Measurements from ENCODE around the gene RYR2. TPM values are rescaled to one million over a fixed set of nuclear protein-coding genes. Genes with fewer than 3 reads are reported as not detected.

Gene RYR2
- total RNA-seq, 2 donors from 2014 or later: 14.2 to 17.1 TPM

- Histone ChIP-seq H3K27ac (no peak overlapping the region), H3K9me3 (no peaks in the 10 kb centered on the region), H3K36me3 (replicated peaks in 1 of 2; ENCODE audit: insufficient read depth in 1 of 2, low read depth in 2 of 2) (no peaks in the 10 kb centered on the region), H3K4me3 (no peak overlapping the region), H3K27me3 (no peaks in the 10 kb centered on the region), H3K4me1 (no peaks in the 10 kb centered on the region)
- TF ChIP-seq, protein P1, sequence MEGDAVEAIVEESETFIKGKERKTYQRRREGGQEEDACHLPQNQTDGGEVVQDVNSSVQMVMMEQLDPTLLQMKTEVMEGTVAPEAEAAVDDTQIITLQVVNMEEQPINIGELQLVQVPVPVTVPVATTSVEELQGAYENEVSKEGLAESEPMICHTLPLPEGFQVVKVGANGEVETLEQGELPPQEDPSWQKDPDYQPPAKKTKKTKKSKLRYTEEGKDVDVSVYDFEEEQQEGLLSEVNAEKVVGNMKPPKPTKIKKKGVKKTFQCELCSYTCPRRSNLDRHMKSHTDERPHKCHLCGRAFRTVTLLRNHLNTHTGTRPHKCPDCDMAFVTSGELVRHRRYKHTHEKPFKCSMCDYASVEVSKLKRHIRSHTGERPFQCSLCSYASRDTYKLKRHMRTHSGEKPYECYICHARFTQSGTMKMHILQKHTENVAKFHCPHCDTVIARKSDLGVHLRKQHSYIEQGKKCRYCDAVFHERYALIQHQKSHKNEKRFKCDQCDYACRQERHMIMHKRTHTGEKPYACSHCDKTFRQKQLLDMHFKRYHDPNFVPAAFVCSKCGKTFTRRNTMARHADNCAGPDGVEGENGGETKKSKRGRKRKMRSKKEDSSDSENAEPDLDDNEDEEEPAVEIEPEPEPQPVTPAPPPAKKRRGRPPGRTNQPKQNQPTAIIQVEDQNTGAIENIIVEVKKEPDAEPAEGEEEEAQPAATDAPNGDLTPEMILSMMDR (IDR thresholded peaks at IDR 0.05): no peak
- TF ChIP-seq POLR2A (IDR thresholded peaks at IDR 0.05): no peak
- ATAC-seq (no peak), DNase-seq (no peak)
- WGBS, 2 donors: 70 to 78% methylated on average over 8 of the region's 8 CpGs
- intact Hi-C loops (cut with DNase I): no loop called here
Observed at GRCh38 chr1:237164406-237165352, 122.7 kb downstream of the RYR2 start.

DNA sequence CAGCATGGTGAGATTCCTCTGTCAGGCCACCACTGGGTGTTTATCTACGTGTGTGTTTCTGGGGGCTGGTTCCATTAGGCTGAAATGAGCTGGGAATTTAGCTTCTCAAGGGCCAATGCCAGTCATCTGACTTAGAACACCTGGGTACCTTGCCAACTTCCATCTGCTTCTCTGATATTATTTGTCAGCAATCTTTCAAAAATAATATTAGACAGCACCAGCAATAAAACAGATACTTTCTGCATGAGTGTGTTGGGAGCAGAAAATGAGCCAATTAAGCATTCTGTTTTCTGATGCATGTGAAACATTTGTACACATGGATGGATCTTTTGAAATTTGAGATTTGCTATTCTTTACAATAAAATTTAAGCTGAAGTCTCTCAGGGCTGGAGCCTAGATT, 124.1 kb downstream of the RYR2 start:
- intact Hi-C loops (cut with DNase I): no loop called here
- WGBS, 2 donors: 25 to 56% methylated on average over 1 of the region's 1 CpG
- TF ChIP-seq, protein P1 (IDR thresholded peaks at IDR 0.05): no peak
- TF ChIP-seq POLR2A (IDR thresholded peaks at IDR 0.05): no peak

DNA sequence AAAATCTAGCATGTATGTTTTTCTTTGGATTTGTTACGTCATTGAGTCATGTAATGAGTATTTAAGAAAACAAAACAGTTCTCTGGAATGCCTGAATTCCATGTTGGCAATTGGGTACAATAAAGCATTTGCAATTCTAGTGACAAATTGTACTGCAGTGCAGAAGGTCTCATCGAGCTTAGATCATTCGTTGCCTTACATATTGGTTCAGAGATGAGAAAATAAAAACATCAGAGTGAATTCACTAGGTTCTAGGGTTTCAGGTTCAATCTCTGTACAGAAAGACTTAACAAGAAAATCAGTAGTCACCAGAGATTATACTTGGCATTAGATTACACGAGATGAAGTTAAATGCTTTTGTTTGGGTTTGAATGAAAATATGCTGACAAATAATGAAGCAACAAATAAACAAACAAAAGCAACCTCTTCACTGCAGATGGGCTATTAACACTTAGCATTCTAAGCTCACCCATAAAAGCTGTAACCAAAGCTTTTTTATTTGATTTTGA, 124.7 kb downstream of the RYR2 start:
- 46 to 51% methylated on average over 4 of the region's 4 CpGs for WGBS, 2 donors
- Histone ChIP-seq H3K9me3 (no peaks in the 10 kb centered on the region), H3K36me3 (replicated peaks in 1 of 2; ENCODE audit: insufficient read depth in 1 of 2, low read depth in 2 of 2) (no peaks in the 10 kb centered on the region), H3K4me3 (no peak overlapping the region), H3K27me3 (no peaks in the 10 kb centered on the region), H3K4me1 (no peaks in the 10 kb centered on the region), H3K27ac (no peak overlapping the region)
- intact Hi-C loops (cut with DNase I): no loop called here
- ATAC-seq (no peak), DNase-seq (no peak)
- TF ChIP-seq, protein P1 (IDR thresholded peaks at IDR 0.05): no peak
- no peak for TF ChIP-seq POLR2A (IDR thresholded peaks at IDR 0.05)

More for the DNA sequence above, 124.1 kb downstream of the RYR2 start:
- Histone ChIP-seq H3K27ac (no peak overlapping the region), H3K4me1 (no peaks in the 10 kb centered on the region), H3K36me3 (replicated peaks in 1 of 2; ENCODE audit: insufficient read depth in 1 of 2, low read depth in 2 of 2) (no peaks in the 10 kb centered on the region), H3K4me3 (no peak overlapping the region), H3K27me3 (no peaks in the 10 kb centered on the region), H3K9me3 (no peaks in the 10 kb centered on the region)
- DNase-seq: no peak
- no peak for ATAC-seq

DNA sequence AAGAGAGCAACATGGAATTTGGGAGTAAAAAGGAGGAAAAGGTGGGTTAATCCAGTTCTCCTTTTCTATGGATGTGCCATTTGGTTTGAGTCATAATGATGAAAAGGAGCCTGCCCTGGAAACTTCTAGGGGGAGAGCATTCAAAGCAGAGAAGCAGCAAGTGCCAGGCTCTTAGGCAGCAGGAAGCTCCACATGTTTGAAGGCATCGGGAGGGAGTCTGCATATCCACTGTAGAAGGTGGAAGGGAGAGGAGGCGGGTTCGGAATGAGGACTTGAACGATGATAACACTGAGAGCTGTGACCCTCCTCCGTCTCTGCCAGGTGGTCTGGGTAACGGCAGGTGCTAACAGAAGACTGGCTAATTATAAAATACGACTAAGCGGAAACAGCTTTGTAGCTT, 128.2 kb downstream of the RYR2 start:
- ATAC-seq: no peak
- WGBS, 2 donors: 51 to 69% methylated on average over 8 of the region's 8 CpGs
- H3K36me3 ChIP-seq (replicated peaks in 1 of 2; ENCODE audit: insufficient read depth in 1 of 2, low read depth in 2 of 2): no peaks in the 10 kb centered on the region
- no peaks in the 10 kb centered on the region for H3K9me3 ChIP-seq
- no peaks in the 10 kb centered on the region for H3K4me1 ChIP-seq
- H3K27ac ChIP-seq: no peak overlapping the region
- no peak for DNase-seq
- no peak for TF ChIP-seq POLR2A (IDR thresholded peaks at IDR 0.05)
- TF ChIP-seq, protein P1 (IDR thresholded peaks at IDR 0.05): no peak
- H3K27me3 ChIP-seq: no peaks in the 10 kb centered on the region
- H3K4me3 ChIP-seq: no peak overlapping the region
- intact Hi-C loops (cut with DNase I): no loop called here
